Measurements from ENCODE around the gene ERF.

The ERF gene

GRCh38 chr19:42208612-42209011 is 46.3 kb downstream of the ERF start:
- DNase-seq, result no peak

DNA sequence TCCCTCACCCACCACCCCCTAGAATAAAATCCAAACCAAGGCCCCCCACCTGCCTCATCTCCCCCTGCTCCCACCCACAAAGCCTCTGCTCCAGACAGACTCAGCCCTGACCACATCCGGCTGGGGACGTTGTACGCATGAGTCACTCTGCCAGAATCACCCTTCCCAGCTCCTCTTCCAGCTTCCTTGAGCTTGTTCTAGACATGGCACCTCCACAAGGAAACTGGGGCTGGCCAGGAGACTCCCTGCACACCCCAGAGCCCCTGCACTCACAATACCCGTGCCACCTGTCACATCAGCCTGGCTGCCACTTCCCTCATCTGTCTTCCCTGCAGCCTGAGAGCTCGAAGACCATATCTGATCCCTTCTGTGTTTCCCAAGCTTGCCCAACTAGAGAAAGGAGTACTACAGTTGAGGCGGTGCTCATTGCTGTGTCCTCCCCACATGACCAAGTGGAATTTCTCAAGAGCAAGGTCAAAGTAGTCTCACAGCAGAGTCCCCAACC is 47.1 kb downstream of the ERF start:
- peak; percentile 79 to 86 for DNase-seq

- no peak for DNase-seq
Observed at GRCh38 chr19:42206871-42207755, 47.8 kb downstream of the ERF start.

- no peak for DNase-seq
Observed at GRCh38 chr19:42204664-42205063, 50.3 kb downstream of the ERF start.

- no peak for DNase-seq
Observed at GRCh38 chr19:42203700-42204099, 51.2 kb downstream of the ERF start.

- DNase-seq, result peak; percentile 72 to 89
Observed at GRCh38 chr19:42202290-42202880, 52.5 kb downstream of the ERF start.

GRCh38 chr19:42201489-42202289 is 53.2 kb downstream of the ERF start:
- DNase-seq, result peak; percentile 95 to 96

DNA sequence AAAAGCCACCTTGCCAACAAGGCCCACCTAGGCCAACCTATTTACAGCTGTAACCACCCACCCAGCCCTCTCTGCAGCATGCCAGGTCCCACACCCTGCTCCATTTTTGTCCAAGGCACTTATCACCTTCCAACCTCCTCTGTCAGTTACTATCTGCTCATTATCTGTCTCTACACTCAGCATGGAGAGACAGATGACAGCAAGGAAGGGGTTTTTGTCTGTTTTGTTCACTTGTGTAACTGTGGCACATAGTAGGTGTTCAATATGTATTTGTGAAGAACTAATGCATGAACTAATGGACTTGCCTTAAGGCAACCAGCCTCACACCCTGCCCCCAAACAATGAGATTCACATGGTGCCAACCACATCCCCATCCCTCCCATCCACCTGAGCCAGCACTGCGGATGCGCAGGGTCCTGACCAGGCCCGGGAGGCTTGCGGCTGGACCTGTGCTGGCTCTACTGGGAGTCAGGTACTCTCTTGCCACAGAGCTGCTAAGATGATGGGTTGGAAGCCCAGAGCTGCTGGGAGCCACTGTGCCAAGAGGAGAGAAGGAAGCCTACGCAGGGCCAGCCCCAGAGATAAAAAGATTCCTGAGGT is 54.7 kb downstream of the ERF start:
- DNase-seq, result no peak

GRCh38 chr19:42199440-42200115 is 55.4 kb downstream of the ERF start:
- DNase-seq, result peak; percentile 80 to 90

DNA sequence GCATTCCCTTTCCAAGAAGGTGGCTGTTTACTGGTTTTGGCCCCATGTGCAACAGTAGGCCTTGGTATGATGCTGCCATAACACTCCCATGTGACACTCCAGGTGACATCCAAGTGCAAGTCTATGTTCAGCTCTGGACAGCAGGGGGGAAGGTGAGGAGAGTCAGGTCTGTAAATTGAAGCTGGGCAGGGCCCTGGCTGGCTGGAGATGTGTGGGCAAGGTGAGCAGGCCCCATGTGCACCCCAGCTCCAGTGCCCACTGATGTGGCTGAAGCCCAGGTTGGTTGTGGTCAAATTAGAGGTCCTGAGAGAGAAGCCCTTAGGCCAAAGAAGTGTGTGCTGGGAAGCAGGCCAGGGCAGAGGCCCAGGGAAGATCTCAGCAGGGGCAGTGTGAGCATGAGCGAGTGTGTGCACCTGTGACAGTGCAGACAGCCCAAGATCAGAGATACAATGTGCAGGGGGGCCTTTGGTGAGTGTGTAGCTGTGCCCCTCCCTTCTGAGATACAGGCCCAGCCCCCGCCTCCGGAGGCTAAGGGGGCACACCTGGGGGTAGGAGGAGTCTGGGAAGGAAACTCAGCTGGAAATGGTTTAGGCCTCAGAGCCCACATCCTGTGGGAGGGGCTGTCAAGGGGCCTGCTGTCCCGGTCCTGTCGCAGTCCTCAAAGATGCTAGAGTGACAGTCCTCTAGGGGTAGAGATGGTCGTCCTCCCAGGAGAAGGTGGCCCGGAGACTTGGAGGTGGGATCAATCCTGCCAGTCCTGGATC is 56.1 kb downstream of the ERF start:
- DNase-seq, result no peak
